HEK293 (cell line): ENCODE measurements around the gene ZAP70.

ENCODE experiments used
- HOXA7 ChIP-seq: sonication (generic); formaldehyde crosslinking; IDR thresholded peaks from 2 replicates; pipeline ENCODE4 v1.8.1; 2022; ENCODE audit warnings: missing genetic modification reagents, borderline replicate concordance
- YY1 ChIP-seq: fragments of 450-650 bp; formaldehyde crosslinking; IDR thresholded peaks from 2 replicates; pipeline ENCODE4 v1.5.1; 2018; ENCODE audit warnings: missing biosample characterization, missing genetic modification characterization
- ZEB2 ChIP-seq: fragments of 450-650 bp; formaldehyde crosslinking; IDR thresholded peaks from 2 replicates; pipeline ENCODE4 v1.5.1; 2016; ENCODE audit warnings: missing biosample characterization, missing genetic modification characterization
- ZNF600 ChIP-seq: fragments of 450-650 bp; formaldehyde crosslinking; IDR thresholded peaks from 2 replicates; pipeline ENCODE4 v1.5.1; 2016; ENCODE audit warnings: missing biosample characterization, missing genetic modification characterization
- ZNF629 ChIP-seq: fragments of 450-650 bp; formaldehyde crosslinking; IDR thresholded peaks from 2 replicates; pipeline ENCODE4 v1.5.1; 2017; ENCODE audit warnings: missing biosample characterization, missing genetic modification characterization
- ZNF660 ChIP-seq: fragments of 450-650 bp; IDR thresholded peaks from 2 replicates; pipeline ENCODE4 v1.5.1; 2018; ENCODE audit warnings: missing biosample characterization, mild to moderate bottlenecking, missing genetic modification characterization
- ZNF701 ChIP-seq: fragments of 450-650 bp; formaldehyde crosslinking; IDR thresholded peaks from 2 replicates; pipeline ENCODE4 v1.5.1; 2016; ENCODE audit warnings: missing biosample characterization, missing genetic modification characterization
- TF ChIP-seq, protein P1 (sequence below): fragments of 450-650 bp; formaldehyde crosslinking; IDR thresholded peaks from 2 replicates; pipeline ENCODE4 v1.5.1; 2016; ENCODE audit warnings: missing biosample characterization, missing genetic modification characterization
- TF ChIP-seq, protein P2 (sequence below): sonication (generic); formaldehyde crosslinking; IDR thresholded peaks from 2 replicates; pipeline ENCODE4 v1.8.1; 2022; ENCODE audit warnings: mild to moderate bottlenecking, moderate library complexity, missing genetic modification reagents
- TF ChIP-seq, protein P3 (sequence below): fragments of 450-650 bp; formaldehyde crosslinking; IDR thresholded peaks from 2 replicates; pipeline ENCODE4 v1.5.1; 2016; ENCODE audit warnings: missing biosample characterization, missing genetic modification characterization, low read depth
- TF ChIP-seq, protein P4 (sequence below): fragments of 450-650 bp; formaldehyde crosslinking; IDR thresholded peaks from 2 replicates; pipeline ENCODE4 v1.5.1; 2016; ENCODE audit warnings: missing biosample characterization, missing genetic modification characterization

GRCh38 chr2:97743913-97744312 is 30.5 kb downstream of the ZAP70 start:
- no peak for TF ChIP-seq ZNF629 (tag by site-specific recombination)
- TF ChIP-seq, protein P1, sequence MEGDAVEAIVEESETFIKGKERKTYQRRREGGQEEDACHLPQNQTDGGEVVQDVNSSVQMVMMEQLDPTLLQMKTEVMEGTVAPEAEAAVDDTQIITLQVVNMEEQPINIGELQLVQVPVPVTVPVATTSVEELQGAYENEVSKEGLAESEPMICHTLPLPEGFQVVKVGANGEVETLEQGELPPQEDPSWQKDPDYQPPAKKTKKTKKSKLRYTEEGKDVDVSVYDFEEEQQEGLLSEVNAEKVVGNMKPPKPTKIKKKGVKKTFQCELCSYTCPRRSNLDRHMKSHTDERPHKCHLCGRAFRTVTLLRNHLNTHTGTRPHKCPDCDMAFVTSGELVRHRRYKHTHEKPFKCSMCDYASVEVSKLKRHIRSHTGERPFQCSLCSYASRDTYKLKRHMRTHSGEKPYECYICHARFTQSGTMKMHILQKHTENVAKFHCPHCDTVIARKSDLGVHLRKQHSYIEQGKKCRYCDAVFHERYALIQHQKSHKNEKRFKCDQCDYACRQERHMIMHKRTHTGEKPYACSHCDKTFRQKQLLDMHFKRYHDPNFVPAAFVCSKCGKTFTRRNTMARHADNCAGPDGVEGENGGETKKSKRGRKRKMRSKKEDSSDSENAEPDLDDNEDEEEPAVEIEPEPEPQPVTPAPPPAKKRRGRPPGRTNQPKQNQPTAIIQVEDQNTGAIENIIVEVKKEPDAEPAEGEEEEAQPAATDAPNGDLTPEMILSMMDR (tag by site-specific recombination) = no peak
- no peak for TF ChIP-seq ZEB2 (tag by site-specific recombination)
- TF ChIP-seq, protein P2, sequence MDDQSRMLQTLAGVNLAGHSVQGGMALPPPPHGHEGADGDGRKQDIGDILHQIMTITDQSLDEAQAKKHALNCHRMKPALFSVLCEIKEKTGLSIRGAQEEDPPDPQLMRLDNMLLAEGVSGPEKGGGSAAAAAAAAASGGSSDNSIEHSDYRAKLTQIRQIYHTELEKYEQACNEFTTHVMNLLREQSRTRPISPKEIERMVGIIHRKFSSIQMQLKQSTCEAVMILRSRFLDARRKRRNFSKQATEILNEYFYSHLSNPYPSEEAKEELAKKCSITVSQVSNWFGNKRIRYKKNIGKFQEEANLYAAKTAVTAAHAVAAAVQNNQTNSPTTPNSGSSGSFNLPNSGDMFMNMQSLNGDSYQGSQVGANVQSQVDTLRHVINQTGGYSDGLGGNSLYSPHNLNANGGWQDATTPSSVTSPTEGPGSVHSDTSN = no peak
- no peak for TF ChIP-seq HOXA7 (CRISPR knock-in tag)
- TF ChIP-seq, protein P3, sequence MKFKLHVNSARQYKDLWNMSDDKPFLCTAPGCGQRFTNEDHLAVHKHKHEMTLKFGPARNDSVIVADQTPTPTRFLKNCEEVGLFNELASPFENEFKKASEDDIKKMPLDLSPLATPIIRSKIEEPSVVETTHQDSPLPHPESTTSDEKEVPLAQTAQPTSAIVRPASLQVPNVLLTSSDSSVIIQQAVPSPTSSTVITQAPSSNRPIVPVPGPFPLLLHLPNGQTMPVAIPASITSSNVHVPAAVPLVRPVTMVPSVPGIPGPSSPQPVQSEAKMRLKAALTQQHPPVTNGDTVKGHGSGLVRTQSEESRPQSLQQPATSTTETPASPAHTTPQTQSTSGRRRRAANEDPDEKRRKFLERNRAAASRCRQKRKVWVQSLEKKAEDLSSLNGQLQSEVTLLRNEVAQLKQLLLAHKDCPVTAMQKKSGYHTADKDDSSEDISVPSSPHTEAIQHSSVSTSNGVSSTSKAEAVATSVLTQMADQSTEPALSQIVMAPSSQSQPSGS = no peak
- TF ChIP-seq, protein P4, sequence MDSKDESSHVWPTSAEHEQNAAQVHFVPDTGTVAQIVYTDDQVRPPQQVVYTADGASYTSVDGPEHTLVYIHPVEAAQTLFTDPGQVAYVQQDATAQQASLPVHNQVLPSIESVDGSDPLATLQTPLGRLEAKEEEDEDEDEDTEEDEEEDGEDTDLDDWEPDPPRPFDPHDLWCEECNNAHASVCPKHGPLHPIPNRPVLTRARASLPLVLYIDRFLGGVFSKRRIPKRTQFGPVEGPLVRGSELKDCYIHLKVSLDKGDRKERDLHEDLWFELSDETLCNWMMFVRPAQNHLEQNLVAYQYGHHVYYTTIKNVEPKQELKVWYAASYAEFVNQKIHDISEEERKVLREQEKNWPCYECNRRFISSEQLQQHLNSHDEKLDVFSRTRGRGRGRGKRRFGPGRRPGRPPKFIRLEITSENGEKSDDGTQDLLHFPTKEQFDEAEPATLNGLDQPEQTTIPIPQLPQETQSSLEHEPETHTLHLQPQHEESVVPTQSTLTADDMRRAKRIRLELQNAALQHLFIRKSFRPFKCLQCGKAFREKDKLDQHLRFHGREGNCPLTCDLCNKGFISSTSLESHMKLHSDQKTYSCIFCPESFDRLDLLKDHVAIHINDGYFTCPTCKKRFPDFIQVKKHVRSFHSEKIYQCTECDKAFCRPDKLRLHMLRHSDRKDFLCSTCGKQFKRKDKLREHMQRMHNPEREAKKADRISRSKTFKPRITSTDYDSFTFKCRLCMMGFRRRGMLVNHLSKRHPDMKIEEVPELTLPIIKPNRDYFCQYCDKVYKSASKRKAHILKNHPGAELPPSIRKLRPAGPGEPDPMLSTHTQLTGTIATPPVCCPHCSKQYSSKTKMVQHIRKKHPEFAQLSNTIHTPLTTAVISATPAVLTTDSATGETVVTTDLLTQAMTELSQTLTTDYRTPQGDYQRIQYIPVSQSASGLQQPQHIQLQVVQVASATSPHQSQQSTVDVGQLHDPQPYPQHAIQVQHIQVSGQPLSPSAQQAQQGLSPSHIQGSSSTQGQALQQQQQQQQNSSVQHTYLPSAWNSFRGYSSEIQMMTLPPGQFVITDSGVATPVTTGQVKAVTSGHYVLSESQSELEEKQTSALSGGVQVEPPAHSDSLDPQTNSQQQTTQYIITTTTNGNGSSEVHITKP (tag by site-specific recombination) = no peak
- TF ChIP-seq ZNF701 (tag by site-specific recombination) = no peak
- TF ChIP-seq ZNF600 = no peak
- no peak for TF ChIP-seq ZNF660 (tag by site-specific recombination)
- TF ChIP-seq YY1 (tag by site-specific recombination) = no peak
